ENCODE measurements around the gene MAGI2.

MAGI2 gene

GRCh38 chr7:79236352-79237028 lies 217.0 kb downstream of the MAGI2 start:
- Mint-ChIP-seq H3K36me3 (no peaks in the 10 kb centered on the region), H3K9me3 (peaks cover 5% of the 10 kb centered on the region), H3K27me3 (no peaks in the 10 kb centered on the region), H3K4me3 (no peak overlapping the region), H3K4me1 (no peaks in the 10 kb centered on the region), H3K27ac (no peak overlapping the region)

- H3K36me3 Mint-ChIP-seq = no peaks in the 10 kb centered on the region
- no peaks in the 10 kb centered on the region for H3K9me3 Mint-ChIP-seq
- H3K4me1 Mint-ChIP-seq = no peaks in the 10 kb centered on the region
- H3K4me3 Mint-ChIP-seq = no peak overlapping the region
- no peak overlapping the region for H3K27ac Mint-ChIP-seq
- no peaks in the 10 kb centered on the region for H3K27me3 Mint-ChIP-seq
These were observed 226.4 kb downstream of the MAGI2 start for GRCh38 chr7:79227044-79227443.

GRCh38 chr7:79221211-79221610 lies 232.3 kb downstream of the MAGI2 start:
- Mint-ChIP-seq H3K27me3 (no peaks in the 10 kb centered on the region), H3K9me3 (no peaks in the 10 kb centered on the region), H3K27ac (no peak overlapping the region), H3K36me3 (no peaks in the 10 kb centered on the region), H3K4me1 (no peaks in the 10 kb centered on the region), H3K4me3 (no peak overlapping the region)

- no peaks in the 10 kb centered on the region for H3K27me3 Mint-ChIP-seq
- no peaks in the 10 kb centered on the region for H3K36me3 Mint-ChIP-seq
- no peak overlapping the region for H3K27ac Mint-ChIP-seq
- H3K4me1 Mint-ChIP-seq = no peaks in the 10 kb centered on the region
- no peaks in the 10 kb centered on the region for H3K9me3 Mint-ChIP-seq
- H3K4me3 Mint-ChIP-seq = no peak overlapping the region
These were observed 235.4 kb downstream of the MAGI2 start for GRCh38 chr7:79217976-79218626.

- no peaks in the 10 kb centered on the region for H3K27me3 Mint-ChIP-seq
- no peak overlapping the region for H3K27ac Mint-ChIP-seq
- H3K4me1 Mint-ChIP-seq = no peaks in the 10 kb centered on the region
- no peak overlapping the region for H3K4me3 Mint-ChIP-seq
- no peaks in the 10 kb centered on the region for H3K36me3 Mint-ChIP-seq
- H3K9me3 Mint-ChIP-seq = no peaks in the 10 kb centered on the region
These were observed 236.0 kb downstream of the MAGI2 start for GRCh38 chr7:79217468-79217867.

- H3K36me3 Mint-ChIP-seq = no peaks in the 10 kb centered on the region
- H3K27me3 Mint-ChIP-seq = no peaks in the 10 kb centered on the region
- H3K4me1 Mint-ChIP-seq = no peaks in the 10 kb centered on the region
- H3K4me3 Mint-ChIP-seq = no peak overlapping the region
- H3K27ac Mint-ChIP-seq = no peak overlapping the region
- H3K9me3 Mint-ChIP-seq = no peaks in the 10 kb centered on the region
These were observed 237.2 kb downstream of the MAGI2 start for GRCh38 chr7:79216236-79216635.

GRCh38 chr7:79212334-79212733 lies 241.1 kb downstream of the MAGI2 start:
- H3K9me3 Mint-ChIP-seq = no peaks in the 10 kb centered on the region
- H3K4me1 Mint-ChIP-seq = no peaks in the 10 kb centered on the region
- H3K4me3 Mint-ChIP-seq = no peak overlapping the region
- no peaks in the 10 kb centered on the region for H3K36me3 Mint-ChIP-seq
- no peaks in the 10 kb centered on the region for H3K27me3 Mint-ChIP-seq
- no peak overlapping the region for H3K27ac Mint-ChIP-seq

GRCh38 chr7:79211724-79212123 lies 241.7 kb downstream of the MAGI2 start:
- H3K27me3 Mint-ChIP-seq = no peaks in the 10 kb centered on the region
- no peak overlapping the region for H3K4me3 Mint-ChIP-seq
- no peaks in the 10 kb centered on the region for H3K36me3 Mint-ChIP-seq
- H3K27ac Mint-ChIP-seq = no peak overlapping the region
- no peaks in the 10 kb centered on the region for H3K4me1 Mint-ChIP-seq
- no peaks in the 10 kb centered on the region for H3K9me3 Mint-ChIP-seq

GRCh38 chr7:79199961-79200360 lies 253.5 kb downstream of the MAGI2 start:
- no peaks in the 10 kb centered on the region for H3K36me3 Mint-ChIP-seq
- H3K27ac Mint-ChIP-seq = no peak overlapping the region
- peaks cover 4% of the 10 kb centered on the region for H3K9me3 Mint-ChIP-seq
- H3K4me3 Mint-ChIP-seq = no peak overlapping the region
- H3K4me1 Mint-ChIP-seq = no peaks in the 10 kb centered on the region
- no peaks in the 10 kb centered on the region for H3K27me3 Mint-ChIP-seq

- no peak overlapping the region for H3K4me3 Mint-ChIP-seq
- no peaks in the 10 kb centered on the region for H3K36me3 Mint-ChIP-seq
- peaks cover 4% of the 10 kb centered on the region for H3K9me3 Mint-ChIP-seq
- no peak overlapping the region for H3K27ac Mint-ChIP-seq
- no peaks in the 10 kb centered on the region for H3K27me3 Mint-ChIP-seq
- H3K4me1 Mint-ChIP-seq = no peaks in the 10 kb centered on the region
These were observed 254.2 kb downstream of the MAGI2 start for GRCh38 chr7:79199266-79199665.

- no peaks in the 10 kb centered on the region for H3K27me3 Mint-ChIP-seq
- H3K27ac Mint-ChIP-seq = no peak overlapping the region
- no peaks in the 10 kb centered on the region for H3K4me1 Mint-ChIP-seq
- peaks cover 4% of the 10 kb centered on the region for H3K9me3 Mint-ChIP-seq
- no peaks in the 10 kb centered on the region for H3K36me3 Mint-ChIP-seq
- no peak overlapping the region for H3K4me3 Mint-ChIP-seq
These were observed 267.9 kb downstream of the MAGI2 start for GRCh38 chr7:79185605-79186004.

GRCh38 chr7:79182283-79182682 lies 271.2 kb downstream of the MAGI2 start:
- Mint-ChIP-seq H3K27ac (no peak overlapping the region), H3K27me3 (no peaks in the 10 kb centered on the region), H3K4me3 (no peak overlapping the region), H3K36me3 (no peaks in the 10 kb centered on the region), H3K9me3 (no peaks in the 10 kb centered on the region), H3K4me1 (no peaks in the 10 kb centered on the region)

GRCh38 chr7:79180533-79180932 lies 272.9 kb downstream of the MAGI2 start:
- Mint-ChIP-seq H3K4me3 (no peak overlapping the region), H3K27ac (no peak overlapping the region), H3K9me3 (no peaks in the 10 kb centered on the region), H3K4me1 (no peaks in the 10 kb centered on the region), H3K27me3 (no peaks in the 10 kb centered on the region), H3K36me3 (no peaks in the 10 kb centered on the region)

GRCh38 chr7:79176859-79177477 lies 276.5 kb downstream of the MAGI2 start:
- H3K36me3 Mint-ChIP-seq = no peaks in the 10 kb centered on the region
- no peak overlapping the region for H3K4me3 Mint-ChIP-seq
- no peaks in the 10 kb centered on the region for H3K4me1 Mint-ChIP-seq
- H3K27ac Mint-ChIP-seq = no peak overlapping the region
- no peaks in the 10 kb centered on the region for H3K27me3 Mint-ChIP-seq
- no peaks in the 10 kb centered on the region for H3K9me3 Mint-ChIP-seq

GRCh38 chr7:79175374-79175773 lies 278.1 kb downstream of the MAGI2 start:
- H3K9me3 Mint-ChIP-seq = no peaks in the 10 kb centered on the region
- H3K4me3 Mint-ChIP-seq = no peak overlapping the region
- H3K27ac Mint-ChIP-seq = no peak overlapping the region
- H3K27me3 Mint-ChIP-seq = no peaks in the 10 kb centered on the region
- no peaks in the 10 kb centered on the region for H3K36me3 Mint-ChIP-seq
- H3K4me1 Mint-ChIP-seq = no peaks in the 10 kb centered on the region

- no peaks in the 10 kb centered on the region for H3K4me1 Mint-ChIP-seq
- no peaks in the 10 kb centered on the region for H3K27me3 Mint-ChIP-seq
- peaks cover 9% of the 10 kb centered on the region for H3K9me3 Mint-ChIP-seq
- H3K27ac Mint-ChIP-seq = no peak overlapping the region
- H3K36me3 Mint-ChIP-seq = no peaks in the 10 kb centered on the region
- H3K4me3 Mint-ChIP-seq = no peak overlapping the region
These were observed 288.2 kb downstream of the MAGI2 start for GRCh38 chr7:79165225-79165624.

All from activated naive CD4-positive, alpha-beta T cell treated with anti-CD3 and anti-CD28 coated beads, Interleukin-2, amount 50 U/mL, for 24 hours (primary cell).